NCI-H2171 treated with DMSO at 0.1 percent for 48 hours (cell line): ENCODE results near the gene ERN2.
A peak's percentile ranks its signal among the peaks of the same experiment; 100 is the strongest.

Experiments
- DNase-seq: peaks from one replicate; lab custom pipeline; 2025; lab: John Stamatoyannopoulos, UW

Gene ERN2

DNA sequence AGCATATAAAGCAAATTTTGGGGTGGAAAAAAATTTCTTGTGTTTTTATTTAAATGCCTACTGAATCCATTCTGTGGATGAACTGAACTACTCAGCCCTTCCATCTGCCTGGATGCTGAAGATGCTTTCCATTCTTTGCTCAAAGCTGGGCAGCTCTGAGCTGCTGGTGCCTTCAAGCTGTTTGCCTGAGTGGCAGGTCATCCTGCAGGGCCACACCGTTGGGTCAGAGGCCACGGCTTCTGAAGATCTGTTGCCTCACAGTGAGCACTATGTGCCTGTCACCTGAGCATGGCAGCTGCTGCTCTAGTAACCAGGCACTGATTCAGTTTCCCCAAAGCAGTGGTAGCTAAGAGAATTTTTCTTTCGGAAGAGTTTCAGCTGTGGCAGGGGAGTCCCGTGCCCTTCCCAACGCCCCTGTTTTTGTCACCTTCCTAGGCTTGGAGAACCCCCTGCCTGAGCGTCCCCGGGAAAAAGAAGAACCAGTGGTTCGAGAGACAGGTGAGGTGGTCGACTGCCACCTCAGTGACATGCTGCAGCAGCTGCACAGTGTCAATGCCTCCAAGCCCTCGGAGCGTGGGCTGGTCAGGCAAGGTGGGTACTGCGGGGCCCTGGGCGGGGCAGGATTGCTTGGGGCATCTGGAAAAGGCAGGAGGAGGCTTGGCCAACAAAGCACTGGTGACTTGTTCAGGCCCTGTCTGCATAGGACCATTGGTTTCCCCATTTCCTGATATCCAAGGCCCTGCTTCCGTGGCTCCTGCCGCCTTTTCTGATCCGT lies 25.8 kb downstream of the ERN2 start:
- DNase-seq = no peak

DNA sequence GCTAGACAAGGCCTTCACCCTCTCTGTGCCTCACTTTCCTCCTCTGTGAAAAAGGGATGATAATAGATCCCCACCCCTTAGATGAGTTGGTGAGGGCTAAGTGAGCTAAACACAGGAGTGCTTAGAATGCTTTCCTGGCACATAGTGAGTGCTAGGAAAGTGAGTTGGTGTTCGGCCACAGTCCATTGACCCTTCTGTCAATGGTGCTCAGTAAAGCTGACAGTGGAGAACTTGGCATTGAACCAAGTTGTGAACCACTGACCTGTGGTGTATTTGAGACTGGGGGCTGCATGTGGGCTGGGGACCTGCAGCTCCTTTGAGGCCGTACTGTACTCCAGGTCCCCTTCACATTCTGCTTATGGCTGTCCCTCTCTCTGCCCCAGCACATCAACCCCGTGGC lies 29.5 kb downstream of the ERN2 start:
- DNase-seq = no peak

DNA sequence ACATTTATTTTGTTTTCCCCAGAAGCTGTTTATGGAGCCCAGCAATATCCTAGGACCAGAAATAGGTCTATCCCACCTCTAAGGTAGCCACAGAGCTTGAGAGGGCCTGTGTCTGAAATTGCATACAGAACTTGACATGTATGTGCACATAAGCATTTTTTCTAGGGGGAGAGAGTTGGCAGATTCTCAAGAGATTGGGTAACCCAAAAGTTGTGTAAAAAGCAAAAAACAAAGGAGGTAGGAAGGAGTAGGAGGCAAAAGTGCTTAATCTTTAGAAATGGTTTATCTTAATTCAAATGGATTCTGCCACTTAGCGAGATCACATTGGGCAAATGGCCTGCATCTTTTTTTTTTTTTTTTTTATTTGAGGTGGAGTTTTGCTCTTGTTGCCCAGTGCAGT lies 30.8 kb downstream of the ERN2 start:
- DNase-seq = no peak

DNA sequence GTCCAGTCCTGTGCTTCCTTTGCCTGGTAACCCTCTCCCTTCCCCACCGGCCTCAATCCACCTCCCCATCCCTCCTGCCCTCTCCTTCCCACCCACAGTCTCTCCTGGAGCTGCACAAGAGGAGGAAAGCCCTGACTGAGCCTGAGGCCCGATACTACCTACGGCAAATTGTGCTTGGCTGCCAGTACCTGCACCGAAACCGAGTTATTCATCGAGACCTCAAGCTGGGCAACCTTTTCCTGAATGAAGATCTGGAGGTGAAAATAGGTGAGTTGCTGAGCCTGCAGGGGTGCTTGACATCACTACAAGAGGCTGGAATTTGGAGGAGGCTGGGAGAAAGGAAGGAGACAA lies 33.1 kb downstream of the ERN2 start:
- DNase-seq = no peak

DNA sequence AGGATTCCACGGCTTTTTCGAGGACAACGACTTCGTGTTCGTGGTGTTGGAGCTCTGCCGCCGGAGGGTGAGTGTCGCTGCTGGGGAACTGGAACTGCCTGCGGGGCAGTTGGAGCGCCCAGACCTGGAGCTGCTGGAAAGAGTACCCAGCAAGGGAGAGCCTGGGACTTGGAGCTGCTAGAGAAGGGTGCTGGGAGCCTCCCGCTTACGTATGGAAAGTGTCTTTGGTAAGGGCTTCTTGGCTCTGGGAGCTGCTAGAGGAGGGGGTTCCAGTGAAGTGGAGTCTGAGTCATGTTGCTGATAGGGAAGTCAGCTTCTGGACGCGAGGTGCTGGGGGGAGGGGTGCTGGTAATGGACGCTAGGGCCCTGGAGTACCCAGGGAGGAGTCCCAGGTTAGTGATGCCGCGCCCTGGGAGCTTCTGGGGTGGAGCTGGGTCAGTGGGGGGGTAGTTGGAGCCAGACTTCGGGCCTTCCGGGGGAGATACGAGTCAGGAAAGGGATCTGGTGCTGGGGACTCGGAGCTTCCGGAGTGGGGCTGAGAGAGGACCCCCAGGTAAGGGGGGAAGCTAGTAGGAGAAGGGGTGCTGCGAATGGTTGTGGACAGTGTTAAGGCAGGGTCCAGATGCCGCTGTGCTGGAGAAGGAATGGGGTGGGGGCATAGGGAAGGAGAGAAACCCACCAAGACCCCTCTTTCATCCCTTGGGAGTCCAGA lies 33.6 kb downstream of the ERN2 start:
- peak; percentile 25 for DNase-seq

DNA sequence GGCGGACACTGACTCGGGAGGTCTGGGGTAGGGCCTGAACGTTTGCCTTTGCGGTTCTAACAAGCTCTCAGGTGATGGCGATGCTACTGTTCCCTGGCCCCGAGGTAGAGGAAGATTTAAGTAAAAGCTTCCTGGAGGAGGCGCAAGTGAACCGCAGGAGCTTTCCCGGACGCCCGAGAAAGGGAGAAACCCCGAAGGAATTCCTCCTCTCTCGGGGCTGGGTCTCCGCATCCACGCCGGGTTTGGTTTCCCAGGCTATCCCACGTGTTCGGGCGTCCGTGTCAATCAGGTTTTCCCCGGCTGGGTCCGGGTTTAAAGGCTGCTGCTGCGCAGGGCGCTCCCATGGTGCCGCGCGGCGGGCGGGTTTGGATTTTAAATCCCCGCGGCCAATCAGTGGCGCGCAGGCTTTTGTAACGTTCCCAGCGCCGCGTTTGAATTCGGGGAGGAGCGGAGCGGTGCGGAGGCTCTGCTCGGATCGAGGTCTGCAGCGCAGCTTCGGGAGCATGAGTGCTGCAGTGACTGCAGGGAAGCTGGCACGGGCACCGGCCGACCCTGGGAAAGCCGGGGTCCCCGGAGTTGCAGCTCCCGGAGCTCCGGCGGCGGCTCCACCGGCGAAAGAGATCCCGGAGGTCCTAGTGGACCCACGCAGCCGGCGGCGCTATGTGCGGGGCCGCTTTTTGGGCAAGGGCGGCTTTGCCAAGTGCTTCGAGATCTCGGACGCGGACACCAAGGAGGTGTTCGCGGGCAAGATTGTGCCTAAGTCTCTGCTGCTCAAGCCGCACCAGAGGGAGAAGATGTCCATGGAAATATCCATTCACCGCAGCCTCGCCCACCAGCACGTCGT lies 34.4 kb downstream of the ERN2 start, which contains the start of gene PLK1:
Gene PLK1 (plus strand): TSS at position 460 of the 844 bp plus-strand sequence. CDS start 44 bp downstream, at position 504.
- DNase-seq = peak; percentile 89

DNA sequence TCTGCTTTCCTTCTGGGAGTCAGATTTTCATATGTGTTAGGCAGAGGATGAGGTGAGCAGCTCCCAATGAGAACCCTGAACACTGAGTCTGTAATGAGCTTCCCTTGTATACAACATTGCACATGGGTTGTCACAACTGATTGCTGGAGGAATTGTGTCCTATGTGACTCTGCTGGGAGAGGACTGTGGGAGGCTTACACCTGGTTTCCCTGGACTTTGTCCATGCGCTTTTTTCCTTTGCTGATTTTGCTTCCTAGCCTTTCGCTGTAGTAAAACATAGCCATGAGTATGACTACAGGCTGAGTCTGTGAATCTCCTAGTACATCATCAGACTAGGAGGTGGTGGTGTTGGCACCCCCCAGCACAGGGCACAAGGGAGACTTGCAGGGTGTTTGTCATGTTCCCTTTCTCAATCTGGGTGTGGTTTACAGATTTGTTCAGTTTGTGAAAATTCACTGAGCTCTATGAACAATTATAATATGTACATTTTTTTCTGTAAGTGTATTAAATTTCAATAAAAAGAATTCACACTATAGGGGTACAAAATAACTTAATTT lies 36.0 kb downstream of the ERN2 start:
- DNase-seq = no peak

DNA sequence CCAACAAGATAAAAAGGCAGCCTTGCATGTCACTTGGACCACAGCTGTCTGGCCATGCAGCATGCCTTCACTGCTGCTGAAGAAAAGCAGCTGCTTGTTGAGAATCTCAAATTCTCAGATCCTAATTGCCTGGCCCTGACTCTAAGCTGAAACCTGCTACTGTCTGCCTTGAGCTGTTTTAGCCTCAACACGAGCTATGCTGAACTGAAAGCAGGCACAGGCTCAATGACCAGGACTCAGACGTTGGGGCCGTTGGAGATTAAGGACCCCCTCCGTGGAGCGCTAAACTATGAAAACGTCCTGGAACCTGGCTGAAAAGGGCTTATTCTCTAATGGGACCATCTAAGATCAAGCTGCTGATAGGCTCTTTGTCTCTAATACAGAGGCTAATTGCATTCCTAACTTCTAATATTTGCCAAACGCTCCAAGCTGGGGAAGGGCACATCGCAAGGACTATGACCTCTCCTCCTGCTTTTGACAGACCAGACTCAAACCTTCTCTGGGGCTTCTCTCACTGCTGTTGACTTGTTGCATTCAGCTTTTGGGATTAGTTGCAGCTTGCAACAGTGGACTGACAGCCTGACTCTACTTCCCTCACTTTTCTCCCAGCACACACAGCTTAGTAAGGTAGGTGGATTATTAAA lies 38.9 kb downstream of the ERN2 start:
- DNase-seq = no peak

DNA sequence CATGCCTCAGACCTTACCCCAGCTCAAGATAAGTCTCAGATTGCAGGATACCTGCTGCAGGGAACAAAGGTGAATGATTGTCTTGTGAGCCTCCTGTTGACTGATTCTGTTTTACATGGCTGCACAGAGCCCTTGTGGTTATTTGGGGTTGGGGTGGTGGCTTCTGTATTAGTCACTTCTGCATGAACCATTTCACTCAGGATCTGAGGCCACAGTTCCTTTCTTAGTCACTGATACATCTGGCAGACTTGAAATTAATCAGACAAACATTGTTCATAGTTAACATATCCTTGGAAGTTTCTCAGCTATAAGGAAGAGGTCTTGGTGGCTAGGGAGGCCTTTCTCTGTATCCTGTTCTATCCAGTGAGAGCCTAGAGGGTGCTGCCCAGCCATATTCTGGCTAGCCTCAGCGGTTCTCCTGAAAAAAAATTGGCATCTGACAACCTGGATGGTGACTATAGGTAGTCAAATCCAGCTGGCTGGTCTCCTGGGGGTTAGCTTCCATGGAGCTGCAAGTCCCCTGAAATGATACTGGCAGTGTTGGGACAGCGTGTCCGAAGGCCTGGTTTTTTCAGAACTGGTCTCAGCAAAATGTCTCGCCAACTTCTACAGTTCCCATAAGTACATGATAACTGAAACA lies 42.8 kb downstream of the ERN2 start:
- DNase-seq = no peak

DNA sequence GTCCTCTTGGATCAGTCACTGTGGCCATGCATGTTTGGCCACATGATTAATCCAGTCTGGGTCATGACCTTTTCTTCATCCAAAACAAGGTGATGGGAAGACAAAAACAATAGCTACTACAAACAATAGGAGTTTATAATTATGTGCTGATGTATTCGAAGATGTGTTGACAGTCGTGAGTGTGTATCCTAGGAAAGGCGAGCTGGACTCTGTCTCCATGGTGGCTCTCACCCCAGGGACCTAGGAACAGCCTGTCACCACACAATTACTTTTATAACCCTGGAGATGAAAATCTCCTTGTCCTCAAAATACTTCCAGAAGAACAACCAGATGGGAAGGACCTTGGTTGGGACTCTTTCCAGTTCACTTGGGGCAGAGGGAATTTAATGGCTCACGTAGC lies 44.1 kb downstream of the ERN2 start:
- DNase-seq = no peak

DNA sequence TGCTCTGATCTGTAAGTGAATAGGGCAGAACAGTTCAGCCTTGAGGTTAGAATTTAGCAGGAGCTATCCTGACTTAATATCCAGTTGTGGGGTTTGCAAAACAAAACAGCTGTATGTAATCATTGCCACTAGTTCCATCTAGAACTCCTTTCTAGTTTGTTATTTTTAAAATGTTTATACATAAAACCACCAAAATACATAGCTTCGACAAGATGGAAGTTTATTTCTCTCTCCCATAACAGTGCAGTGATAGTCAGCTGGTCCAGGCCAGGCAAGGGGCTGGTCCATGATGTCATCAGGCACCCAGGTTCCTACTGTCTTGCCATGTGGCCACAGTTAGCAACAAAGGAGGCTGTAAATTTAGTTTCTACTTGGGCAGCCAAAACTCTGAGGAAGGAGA lies 44.8 kb downstream of the ERN2 start:
- no peak for DNase-seq

DNA sequence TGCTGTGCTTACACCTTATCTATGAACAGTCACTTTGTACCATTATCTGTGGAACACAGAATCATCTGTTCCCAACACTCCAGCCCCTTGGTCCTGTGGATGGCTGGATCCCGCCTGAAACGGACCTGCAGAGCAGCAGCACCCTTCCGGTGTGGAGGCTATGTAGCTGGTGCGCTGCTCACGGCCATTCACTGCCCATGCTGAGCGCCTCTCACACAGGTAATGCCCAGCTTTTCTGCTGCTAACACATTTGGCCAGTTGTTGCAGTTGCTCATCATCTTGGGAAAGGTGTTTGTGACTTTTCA lies 45.7 kb downstream of the ERN2 start:
- no peak for DNase-seq

DNA sequence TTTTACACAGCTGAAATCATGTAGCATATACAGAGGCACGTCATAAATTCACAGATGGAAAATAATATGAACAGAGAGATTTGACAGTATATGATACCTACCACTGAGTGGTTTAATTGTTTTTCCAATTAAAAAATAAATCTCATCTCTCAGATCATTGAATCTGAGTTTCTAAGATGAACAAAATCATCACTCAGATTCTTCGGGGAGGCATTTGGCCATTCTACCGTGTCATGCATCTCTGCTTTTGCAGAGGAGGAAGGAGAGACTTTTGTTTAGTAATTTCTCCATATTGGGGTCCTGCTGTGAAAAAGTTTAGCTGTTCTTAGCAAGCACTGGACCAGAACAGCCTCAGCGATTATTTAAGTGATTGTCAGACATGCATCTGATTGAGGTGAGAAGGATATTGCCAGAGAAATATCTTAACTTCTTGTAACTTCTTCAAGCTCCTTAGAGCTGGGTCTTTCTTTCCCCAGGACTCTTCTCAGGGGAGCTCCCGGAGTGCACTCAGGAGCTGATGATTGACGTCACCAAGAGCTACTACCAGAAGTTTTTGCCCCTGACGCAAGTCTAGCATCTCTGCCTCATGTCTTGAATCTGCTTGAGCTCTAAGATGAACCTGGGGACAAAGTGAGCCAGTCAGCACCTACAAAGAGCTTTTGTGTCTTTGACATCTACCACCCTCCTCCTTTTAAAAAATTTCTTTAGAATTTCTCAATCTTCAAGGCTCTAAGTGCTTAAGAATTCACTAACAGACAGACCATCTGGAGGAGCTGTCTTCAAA lies 46.3 kb downstream of the ERN2 start:
- DNase-seq = no peak

DNA sequence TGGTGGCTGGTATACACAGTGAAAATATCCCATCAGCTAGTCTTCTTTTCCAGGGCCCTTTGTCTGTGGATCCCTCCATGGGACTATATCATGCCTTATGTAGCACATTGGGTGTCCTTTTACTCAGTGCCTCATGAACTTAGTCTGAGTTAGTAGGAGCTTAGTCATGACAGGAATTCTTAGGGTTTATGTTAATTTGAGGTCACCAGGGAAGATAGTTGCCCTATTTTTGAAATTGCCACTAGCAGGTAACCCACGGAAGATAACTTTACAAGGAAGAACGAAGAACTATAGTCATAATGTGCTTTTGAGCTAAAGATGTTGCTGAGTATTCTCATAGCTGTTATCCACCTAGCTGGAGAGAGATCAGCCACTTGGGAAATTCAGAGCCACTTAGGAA lies 49.1 kb downstream of the ERN2 start:
- no peak for DNase-seq

DNA sequence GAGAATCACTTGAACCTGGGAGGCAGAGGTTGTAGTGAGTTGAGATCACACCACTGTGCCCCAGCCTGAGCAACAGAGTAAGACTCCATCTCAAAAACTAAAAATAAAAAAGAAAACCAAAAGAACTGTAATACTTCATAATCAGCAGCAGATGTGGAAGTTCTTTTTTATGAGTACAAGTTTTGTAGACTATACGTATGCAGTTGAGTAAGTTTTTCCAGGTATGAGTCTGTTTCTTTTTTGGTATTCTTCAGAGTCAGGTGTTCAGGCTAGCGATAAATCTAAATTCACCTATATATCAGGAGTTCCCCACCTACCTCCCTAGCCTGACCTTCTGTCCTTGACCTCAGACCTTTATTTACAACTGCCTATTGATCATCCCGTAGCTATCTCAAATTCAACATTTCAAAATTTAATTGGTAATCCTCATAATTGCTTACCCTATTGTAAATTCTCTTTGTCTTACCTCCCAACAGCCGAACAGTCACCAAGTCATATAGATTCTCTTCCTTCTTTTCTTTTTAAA lies 61.0 kb downstream of the ERN2 start:
- no peak for DNase-seq

DNA sequence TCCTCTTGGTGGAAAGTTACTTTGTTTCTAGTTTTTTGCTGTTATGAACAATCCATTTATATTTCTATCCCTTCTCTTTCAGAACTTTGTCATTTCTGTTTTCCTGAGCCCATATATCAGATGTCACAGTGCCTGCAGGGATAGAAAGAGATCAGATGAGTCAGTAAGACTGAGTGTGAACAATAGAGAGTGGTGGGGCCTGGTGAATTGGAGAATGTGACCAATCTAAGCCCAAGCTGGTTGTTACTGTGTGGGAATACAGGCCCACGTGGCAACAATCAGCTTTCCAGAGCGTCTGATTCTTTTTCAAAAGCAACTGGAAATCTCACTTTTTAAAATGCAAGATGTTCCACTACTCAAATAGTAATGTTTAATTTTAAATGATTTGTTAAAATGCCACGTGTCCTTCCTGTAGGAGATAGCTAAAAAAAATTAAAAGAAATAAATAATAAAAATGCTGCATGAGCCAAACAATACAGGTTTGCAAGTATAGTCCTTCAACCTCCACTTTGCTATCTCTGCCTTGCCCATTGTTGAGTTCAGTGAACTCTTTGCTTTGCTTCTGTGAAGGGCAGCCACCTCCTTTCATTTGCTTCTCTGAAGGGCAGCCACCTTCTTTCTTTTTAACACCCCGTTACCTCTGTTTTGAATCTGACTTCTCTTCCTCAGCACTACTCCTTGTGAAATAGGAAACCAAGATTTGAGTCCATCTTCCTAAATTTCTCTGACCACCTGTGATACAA lies 62.2 kb downstream of the ERN2 start:
- DNase-seq = no peak

DNA sequence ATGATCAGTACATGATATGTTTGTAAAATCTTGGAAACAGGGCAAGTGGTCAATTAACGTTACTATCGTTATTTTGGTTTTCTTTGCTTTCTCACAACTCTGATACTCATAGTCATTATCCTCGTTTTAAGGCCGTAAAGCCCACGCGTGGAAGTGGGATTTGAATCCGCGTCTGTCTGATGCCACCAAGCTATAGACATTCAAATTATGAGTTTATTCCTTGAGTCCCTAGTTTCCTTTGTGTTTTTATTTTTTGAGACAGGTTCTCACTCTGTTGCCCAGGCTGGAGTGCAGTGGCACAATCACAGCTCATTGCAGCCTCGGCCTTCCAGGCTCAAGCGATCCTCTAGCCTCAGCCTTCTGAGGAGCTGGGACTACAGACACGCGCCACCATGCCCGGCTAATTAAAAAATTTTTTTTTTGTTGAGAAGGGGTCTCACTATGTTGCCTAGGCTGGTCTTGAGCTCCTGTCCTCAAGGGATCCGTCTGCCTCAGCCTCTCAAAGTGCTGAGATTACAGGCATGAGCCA lies 70.7 kb downstream of the ERN2 start:
- no peak for DNase-seq

DNA sequence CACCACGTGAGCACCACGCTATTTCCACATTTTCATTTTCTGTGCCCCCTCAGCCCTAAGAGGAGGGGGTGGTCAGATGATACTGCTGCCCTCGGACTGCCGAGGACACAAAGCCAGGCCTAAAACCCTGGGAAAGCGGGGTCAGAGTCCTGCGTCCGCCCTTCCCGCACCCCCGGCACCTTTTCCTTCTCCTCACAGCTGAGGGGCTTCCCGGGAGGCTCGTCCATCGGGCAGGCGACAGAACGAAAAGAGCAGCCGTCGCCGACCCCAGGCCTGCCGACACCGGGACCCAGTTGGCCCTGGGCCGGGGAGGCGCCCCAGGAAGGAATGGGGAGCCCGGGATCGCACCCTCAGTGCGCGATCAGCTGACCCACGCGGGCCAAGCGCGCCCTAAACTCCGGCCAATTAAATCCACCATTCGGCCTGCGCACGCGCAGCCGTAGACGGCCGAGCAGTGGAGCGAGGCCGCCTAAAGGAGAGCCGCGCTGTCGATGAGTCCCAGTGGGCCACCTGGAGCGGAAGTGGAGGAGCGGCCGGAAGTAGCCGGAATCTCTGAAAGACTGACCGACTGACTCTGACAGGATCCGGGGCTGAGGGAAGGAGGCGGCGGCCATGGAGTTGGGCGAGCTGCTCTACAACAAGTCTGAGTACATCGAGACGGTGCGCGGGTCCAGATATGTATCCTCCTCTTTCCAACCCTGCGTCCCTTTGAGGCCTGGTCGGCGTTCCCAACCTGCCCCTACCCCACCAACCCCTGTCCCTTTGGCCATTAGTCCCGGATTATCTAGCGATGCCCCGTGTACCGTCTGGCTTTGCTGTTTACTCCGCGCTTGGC lies 71.9 kb downstream of the ERN2 start, which contains the start of the genes DCTN5 and PALB2:
Gene DCTN5 (plus strand): TSS at position 536 of the 835 bp plus-strand sequence. CDS start 77 bp downstream, at position 613.
Gene PALB2 (minus strand): TSS at position 380 of the 835 bp plus-strand sequence. CDS start 153 bp downstream, at position 227.
- DNase-seq = peak; percentile 95

DNA sequence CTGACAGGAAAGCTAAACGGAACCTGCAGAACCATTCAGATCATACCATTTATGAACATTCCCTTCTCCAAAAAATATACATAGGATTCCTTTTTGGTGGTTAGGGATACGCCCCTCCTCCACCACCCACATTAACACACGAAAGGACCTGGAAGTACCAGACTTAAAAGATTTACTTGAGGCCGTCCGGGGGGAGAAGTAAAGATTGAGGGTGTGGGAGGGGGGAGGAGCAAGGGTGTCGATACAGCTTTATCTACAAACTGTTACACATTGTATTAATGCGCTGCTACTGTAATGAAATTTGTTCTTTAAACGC lies 72.4 kb downstream of the ERN2 start:
- DNase-seq = no peak
